ENCODE measurements around the gene AP3B2. TPM values are rescaled to one million over a fixed set of nuclear protein-coding genes. Genes with fewer than 3 reads are reported as not detected.
"Not testable (repeated sequence)": the region's sequence is repeated elsewhere in the genome, so short reads cannot be mapped to it uniquely, and the experiment has no call there.

Gene AP3B2
- total and polyA plus RNA-seq, 8 donors, result 1.6 to 19.1 (median 3.2) TPM

GRCh38 chr15:82648257-82649103, 61.2 kb downstream of the AP3B2 start:
- WGBS, 2 donors, result 50 to 54% methylated on average over 41 of the region's 41 CpGs
- Histone ChIP-seq H3K27me3 (no peaks in the 10 kb centered on the region), H3K36me3 (no peaks in the 10 kb centered on the region), H3K4me1 (peaks cover 0 to 8% (median 7%) of the 10 kb centered on the region in 3 donors), H3K9me3 (no peaks in the 10 kb centered on the region), H3K27ac (no peak overlapping the region), H3K4me3 (peak overlapping the region in 3 of 4 donors; percentile 30 to 48 (median 45))
- ATAC-seq, result no peak
- FAIRE-seq, result no peak
- no peak for TF ChIP-seq CTCF (IDR thresholded peaks at IDR 0.05)
- DNase-seq, result no peak
- intact Hi-C loops (cut with DNase I), result no loop called here

- ATAC-seq (peak; percentile 17 to 63 (median 34)), DNase-seq (peak in 3 of 6 donors; percentile 7 to 73 (median 44)), FAIRE-seq (no peak)
- no peaks in the 10 kb centered on the region for H3K9me3 ChIP-seq
- H3K36me3 ChIP-seq, result no peaks in the 10 kb centered on the region
- H3K4me3 ChIP-seq, result peak overlapping the region; percentile 30 to 48 (median 39)
- H3K27me3 ChIP-seq, result no peaks in the 10 kb centered on the region
- WGBS, 2 donors, result 2 to 4% methylated on average over 40 to 49 of the region's 49 CpGs
- TF ChIP-seq CTCF (IDR thresholded peaks at IDR 0.05), result no peak
- H3K27ac ChIP-seq, result no peak overlapping the region
- intact Hi-C loops (cut with DNase I), result no loop called here
- H3K4me1 ChIP-seq, result peaks cover 0 to 8% (median 7%) of the 10 kb centered on the region in 3 donors
Observed at GRCh38 chr15:82647835-82648256, 61.8 kb downstream of the AP3B2 start.

GRCh38 chr15:82647045-82647834, 62.4 kb downstream of the AP3B2 start, which contains the start of gene CPEB1:
Gene CPEB1, minus strand, starts transcription at chr15:82647363. Its CDS starts 18,904 bp downstream, at chr15:82628459.
- Histone ChIP-seq H3K27me3 (no peaks in the 10 kb centered on the region), H3K36me3 (no peaks in the 10 kb centered on the region), H3K4me3 (peak within 1 kb of the TSS; percentile 30 to 48 (median 39)), H3K9me3 (no peaks in the 10 kb centered on the region), H3K27ac (no peak within 1 kb of the TSS), H3K4me1 (peaks cover 0 to 8% (median 7%) of the 10 kb centered on the region in 3 donors)
- TF ChIP-seq CTCF (IDR thresholded peaks at IDR 0.05), result no peak
- peak; percentile 68 to 84 (median 74) for ATAC-seq
- WGBS, 2 donors, result 8 to 9% methylated on average over 69 to 96 of the region's 96 CpGs
- no peak for FAIRE-seq
- intact Hi-C loops (cut with DNase I), result no loop called here
- peak; percentile 46 to 82 (median 62) for DNase-seq

GRCh38 chr15:82646250-82647044, 63.2 kb downstream of the AP3B2 start:
- peak overlapping the region in 2 of 4 donors; percentile 45 to 48 for H3K4me3 ChIP-seq
- FAIRE-seq, result no peak
- H3K9me3 ChIP-seq, result no peaks in the 10 kb centered on the region
- intact Hi-C loops (cut with DNase I), result no loop called here
- no peak for TF ChIP-seq CTCF (IDR thresholded peaks at IDR 0.05)
- H3K4me1 ChIP-seq, result peaks cover 0 to 8% (median 7%) of the 10 kb centered on the region in 3 donors
- peak; percentile 35 to 74 (median 68) for ATAC-seq
- peak; percentile 25 to 73 (median 46) for DNase-seq
- H3K27me3 ChIP-seq, result no peaks in the 10 kb centered on the region
- H3K27ac ChIP-seq, result no peak overlapping the region
- no peaks in the 10 kb centered on the region for H3K36me3 ChIP-seq
- WGBS, 2 donors, result 17 to 21% methylated on average over 55 to 56 of the region's 56 CpGs

GRCh38 chr15:82644967-82645852, 64.5 kb downstream of the AP3B2 start:
- H3K9me3 ChIP-seq; H3K36me3 ChIP-seq; ATAC-seq; H3K4me3 ChIP-seq; H3K27me3 ChIP-seq; DNase-seq; FAIRE-seq; intact Hi-C loops (cut with DNase I); H3K27ac ChIP-seq; H3K4me1 ChIP-seq: not testable (repeated sequence)
- 91 to 93% methylated on average over 34 of the region's 34 CpGs for WGBS, 2 donors

Measured in pancreas (tissue), 10 donors.